CD4-positive, alpha-beta T cell treated with Interleukin-15 for 4 hours (primary cell): ENCODE data around the gene FRMD1.

Source experiments
- DNase-seq: peaks from one replicate; pipeline ENCODE4 v3.0.0-alpha.2; 2020; ENCODE audit warnings: low spot score

FRMD1 gene

DNA sequence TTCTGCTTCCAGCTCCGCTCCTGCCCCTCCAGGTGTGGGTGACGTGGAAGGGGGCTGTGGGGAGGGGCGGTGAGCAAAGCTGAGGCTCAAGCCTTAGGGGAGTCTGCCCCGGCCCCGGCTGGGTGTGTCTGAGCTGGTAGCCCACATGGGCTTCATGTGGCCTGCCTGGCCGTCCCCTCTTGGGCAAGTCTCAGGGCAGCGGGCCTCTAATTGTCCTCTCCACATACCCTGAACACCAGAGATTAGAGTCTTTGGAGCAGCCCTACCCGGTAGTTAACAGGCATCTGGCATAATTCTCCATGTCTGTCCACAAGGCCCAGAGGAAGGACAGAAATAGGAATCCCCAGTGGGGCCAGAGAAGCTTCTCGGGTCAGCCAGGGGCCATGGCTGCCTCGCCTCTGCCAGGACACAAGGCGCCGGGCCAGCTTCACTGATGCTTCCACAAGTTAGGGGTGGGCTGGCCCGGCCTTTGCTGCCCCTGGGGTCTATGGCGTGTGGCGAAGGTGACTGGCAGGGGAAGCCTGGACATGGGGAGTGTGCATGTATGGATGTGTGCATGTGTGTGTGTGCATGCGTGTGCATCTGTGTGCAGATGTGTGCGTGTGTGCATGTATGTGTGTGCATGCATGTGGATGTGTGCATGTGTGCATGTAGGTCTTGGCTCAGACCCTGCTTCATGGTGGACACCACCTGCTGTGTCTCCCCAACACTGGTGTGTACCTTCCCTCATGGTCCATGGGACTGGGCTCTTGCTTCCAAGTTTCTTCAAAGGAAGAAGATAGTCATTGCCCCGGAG is 24.0 kb downstream of the FRMD1 start:
- DNase-seq = no peak

DNA sequence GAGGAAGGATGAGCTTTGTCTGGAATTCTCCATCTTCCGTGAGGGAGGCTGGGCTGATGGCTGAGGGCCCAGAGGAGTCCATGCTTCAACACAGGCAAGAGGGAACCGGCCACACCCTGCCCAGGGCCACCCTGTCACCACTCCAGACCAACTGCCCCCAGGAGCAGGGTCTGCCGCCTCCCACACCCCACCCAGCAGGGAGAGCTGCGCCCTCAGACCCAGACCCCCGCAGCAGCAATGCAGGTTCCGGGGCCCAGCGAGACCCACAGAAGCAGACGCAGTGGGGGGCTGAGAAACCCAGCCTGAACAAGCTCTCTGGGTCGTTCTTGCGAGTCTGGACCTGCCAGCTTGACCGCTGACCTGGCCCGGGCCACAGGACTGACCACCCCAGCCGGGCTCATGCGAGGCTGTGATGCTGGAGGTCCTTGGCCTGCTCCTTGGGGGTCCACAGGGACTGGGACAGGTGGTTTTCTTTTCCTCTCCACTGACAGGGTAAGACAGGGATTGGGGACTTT is 25.0 kb downstream of the FRMD1 start:
- no peak for DNase-seq

DNA sequence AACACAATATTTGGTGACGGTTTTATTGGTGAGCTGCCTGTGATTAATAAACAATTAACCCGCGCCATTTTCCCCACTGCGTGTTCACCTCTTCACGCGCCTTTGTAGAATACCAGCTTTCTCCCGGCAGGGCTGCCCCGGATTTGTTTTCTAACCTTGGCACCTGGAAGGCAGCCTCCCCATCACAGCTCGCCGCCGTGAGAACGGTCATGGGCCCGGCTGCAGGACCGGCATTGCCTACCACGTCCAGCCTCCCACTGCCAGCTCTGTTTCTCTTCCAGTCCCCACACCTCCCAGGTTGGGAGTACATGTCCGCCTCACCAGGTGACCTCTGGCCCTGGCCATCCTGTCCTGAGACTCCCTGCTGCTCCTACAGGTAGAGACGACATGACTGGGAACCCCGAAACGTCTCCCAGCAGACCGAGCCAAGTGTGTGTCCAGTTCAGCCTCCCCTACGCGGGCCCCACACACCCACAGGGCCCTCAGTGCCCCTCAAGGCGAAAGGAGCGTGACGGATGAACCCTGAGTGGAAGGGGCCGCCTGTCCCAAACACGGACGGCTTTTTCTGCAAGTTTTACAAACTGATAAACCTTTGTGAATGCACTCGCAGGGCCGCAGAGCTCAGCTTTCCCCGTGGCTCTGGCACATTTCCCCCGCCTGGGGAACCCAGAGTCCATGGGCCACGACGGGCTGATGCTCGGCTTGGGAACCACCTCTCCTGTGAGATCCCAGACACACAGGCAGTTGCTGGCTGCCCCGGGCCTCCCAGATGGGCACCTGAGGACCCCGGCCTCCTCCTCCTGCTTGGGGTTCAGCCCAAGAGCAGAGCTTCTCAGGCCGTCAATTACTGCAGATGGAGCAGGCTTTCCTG is 25.7 kb downstream of the FRMD1 start:
- DNase-seq = no peak

DNA sequence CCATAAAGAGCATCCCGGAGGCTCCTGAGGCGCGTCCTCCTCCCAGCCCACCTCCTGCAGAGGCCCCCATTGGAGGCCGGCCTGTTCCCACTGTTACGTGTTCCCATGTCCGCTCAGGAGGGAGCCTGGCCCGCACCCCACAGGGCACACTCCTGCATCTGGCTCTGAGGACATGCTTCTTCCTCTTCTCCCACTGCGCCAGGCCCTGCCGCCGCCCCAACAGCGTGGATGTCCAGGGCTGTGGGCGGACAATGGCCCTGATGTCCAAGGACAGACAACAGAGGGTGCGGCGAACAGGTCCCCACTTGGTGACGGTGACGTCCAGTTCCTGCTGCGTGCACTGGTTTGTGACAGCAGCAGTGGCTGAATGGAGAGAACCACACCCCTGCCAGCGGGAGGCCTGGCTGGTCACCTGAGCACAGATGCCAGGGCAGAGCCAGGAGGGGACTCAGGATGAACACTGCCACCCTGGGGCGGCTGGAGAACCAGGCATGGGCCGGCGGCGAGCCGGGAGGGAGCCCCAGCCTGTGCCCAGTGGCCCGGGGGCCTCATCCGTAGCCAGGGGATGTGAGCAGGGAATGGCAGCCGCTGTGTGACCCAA is 26.6 kb downstream of the FRMD1 start:
- no peak for DNase-seq

DNA sequence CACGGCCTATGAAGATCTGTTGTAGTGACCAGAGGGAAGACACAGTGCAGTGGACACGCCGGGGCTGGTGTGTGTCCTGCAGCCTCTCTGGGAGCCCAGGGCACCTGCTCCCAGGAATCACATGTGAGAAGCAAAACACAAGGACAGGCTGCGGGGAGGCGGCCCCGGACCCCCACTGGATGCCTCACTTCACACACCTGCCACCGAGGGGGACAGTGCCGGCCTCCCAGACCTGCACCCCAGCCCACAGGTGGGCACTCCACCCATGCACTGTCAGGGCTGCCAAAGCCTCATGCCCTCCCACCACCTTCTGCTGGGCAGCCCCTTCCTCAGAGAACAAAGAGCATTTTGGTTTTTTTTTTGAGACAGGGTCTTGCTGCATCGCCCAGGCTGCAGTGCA is 27.4 kb downstream of the FRMD1 start:
- no peak for DNase-seq

DNA sequence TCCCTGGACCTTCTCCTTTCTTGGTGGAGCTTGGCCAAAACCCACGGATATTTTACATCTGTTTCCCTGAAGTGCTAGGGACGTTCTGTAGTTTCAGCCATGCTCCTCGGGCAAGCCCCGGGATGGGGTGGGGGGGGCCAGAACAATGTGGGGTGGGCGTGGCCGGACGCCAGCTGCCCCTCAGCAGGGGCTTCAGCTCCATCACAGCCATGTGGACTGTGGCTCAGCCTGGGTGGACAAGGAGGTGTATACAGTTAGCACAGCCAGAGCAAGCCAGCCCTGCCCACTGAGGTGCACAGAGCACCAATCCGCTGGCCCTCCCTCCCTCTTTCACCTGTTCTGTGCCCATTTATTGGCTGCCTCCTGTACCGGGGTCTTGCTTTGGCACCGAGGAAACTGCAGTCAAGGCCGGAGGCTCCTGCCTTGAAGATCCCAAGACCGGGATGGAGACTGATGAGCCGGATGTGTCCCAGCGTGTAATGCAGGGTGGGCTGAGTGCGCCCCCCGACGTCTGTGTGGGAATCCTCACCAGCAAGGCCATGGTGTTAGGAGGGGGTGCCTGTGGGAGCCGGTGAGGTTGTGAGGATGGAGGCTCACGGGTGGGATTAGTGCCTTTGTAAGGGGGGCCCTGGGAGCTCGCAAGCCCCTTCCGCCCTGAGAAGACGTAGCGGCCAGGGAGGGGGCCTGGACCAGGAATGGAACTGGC is 28.0 kb downstream of the FRMD1 start:
- DNase-seq = no peak

DNA sequence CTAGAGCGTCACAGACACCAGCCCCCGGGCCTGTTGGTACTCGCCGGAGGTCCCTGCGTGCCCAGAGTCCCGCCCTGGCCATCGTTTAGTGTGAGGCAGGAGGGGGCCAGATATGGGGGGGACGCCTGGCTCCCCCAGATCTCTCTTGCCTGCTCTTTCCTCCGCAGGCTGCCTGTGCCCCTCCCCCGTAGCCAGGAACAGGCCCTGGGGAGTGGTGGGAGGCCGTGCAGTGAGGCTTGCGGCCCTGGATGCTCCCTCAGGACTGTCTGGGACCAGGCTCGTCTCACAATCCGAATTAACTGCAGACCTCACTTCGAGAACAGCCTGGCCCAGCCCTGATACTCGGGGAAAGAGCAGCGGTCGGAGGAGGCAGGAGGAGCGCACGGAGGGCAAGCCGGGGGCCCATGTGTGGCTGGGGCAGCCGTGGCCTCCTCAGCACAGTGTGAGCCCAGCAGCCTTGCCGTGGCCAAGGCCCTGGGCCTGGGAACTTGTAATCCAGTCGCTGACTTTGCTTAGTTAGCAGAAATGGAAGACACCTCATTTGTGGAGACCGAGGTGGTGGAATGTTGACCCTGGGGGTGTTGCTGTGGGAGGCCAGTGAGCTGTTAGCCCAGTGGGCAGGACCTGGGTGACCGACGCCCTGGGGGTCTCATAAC is 28.7 kb downstream of the FRMD1 start:
- no peak for DNase-seq

DNA sequence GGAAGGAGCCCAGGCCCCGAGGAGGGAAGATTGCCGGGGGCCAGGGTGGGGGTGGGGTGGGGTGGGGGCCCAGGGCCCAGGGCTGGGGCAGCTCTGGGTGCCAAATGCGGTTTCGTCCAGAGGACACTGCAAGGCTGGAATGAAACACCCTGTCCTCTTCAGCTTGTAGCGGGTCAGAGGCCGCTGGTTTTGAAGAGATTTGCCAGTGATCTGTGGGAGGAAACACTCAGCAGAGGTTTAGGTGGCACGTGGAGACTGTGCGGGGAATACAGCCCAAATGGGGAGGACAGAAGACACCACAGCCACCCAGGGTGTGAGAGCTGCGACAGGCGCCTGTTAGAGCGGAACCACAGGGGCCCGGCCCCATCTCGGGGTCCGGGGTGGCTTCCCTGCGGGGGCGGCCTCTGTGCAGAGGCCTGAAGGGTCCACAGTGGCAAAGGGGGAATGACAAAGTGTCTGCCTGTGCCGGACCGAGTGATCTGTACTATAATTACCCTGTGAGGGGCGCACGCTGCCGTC is 29.2 kb downstream of the FRMD1 start:
- no peak for DNase-seq

DNA sequence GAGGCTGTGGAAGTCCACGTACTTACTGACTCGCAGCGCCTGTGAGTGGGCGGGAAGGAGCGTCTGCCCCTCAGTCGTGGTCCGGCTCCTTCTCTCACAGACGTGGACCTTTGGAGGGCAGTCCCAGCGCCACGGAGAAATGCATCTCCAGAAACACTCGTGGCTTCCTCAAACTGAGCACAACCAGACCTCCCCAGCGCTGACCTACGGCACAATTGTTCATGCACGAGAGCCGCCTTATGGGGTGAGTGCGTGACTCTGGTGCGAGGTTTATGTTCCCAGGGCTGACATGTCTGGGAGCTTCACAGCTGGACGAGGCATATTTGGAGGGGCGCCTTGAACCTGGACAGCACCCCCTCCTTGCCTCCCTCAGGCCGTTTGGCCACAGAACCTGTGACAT is 29.7 kb downstream of the FRMD1 start:
- no peak for DNase-seq

DNA sequence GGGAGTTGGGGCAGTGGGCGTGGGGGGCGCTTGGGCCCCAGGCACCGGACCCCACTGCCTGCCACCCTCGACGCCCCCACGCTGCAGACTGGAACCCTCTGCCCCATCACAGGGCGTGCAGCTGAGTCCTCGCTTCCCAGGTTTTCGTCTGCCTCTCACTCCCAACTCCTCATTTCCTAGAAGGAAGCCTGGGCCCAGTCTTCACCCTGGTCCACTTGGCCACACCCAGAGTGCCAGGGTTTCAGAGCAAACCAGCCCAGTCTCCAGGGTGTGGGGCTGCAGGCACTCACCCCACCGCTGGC is 30.3 kb downstream of the FRMD1 start:
- DNase-seq = no peak

DNA sequence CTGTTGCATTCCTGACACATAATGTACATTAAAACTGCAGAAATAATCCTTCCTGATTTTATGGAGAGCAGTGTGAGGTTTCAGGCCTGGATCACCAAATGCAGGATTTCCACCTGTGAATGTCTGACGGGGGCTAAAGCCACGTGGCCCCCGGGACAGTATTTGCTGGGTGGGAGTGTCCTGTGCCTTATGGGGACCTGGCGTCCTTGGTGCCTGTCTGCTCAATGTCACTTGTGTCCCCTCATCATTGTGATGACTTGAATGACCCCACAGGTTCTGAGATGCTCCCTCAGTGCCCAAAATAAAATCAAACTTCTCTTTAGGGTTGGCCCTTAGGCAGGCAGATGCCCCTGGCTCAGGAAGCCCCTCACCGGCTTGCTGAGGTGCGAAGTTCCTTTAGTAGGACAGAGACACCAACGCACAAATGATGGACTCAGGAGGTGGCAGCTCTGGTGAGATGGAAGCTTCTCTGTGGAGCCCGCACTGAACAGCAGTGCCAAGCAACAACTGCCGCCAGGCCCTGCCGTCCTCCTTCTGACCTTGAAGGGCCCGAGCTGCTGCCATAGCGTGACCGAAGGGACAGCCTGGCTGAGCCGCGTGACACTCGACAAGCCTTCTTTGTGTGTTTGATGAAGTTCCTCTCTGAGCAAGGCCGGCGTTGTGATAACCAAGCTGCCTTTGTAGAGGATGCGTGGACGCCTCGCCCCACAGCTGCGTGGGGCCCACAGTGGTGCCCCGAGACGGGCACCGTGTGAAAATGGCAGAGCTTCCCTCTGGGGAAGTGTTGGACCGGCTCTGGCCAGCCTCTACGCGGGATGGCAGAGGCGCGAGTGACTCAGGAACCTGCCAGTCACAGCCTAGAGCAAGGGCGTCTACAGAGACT is 30.9 kb downstream of the FRMD1 start:
- no peak for DNase-seq

DNA sequence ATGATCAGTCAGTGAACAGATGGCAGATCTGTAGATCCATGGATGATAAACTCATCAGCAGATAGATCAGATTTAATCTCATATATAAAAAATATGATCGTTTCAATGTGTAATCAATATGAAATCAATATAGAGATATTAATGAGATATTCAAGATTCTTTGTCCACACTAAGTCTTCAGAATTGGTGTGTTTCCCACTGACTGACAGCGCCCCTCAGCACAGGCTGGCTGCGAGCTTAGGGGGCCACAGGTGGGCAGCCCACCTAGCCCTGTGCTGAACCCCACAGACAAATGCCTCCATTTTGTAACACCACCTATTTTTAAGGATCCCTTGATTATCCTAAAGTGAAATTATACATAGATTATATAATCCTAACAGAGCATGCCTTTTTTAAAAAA is 32.3 kb downstream of the FRMD1 start:
- no peak for DNase-seq

DNA sequence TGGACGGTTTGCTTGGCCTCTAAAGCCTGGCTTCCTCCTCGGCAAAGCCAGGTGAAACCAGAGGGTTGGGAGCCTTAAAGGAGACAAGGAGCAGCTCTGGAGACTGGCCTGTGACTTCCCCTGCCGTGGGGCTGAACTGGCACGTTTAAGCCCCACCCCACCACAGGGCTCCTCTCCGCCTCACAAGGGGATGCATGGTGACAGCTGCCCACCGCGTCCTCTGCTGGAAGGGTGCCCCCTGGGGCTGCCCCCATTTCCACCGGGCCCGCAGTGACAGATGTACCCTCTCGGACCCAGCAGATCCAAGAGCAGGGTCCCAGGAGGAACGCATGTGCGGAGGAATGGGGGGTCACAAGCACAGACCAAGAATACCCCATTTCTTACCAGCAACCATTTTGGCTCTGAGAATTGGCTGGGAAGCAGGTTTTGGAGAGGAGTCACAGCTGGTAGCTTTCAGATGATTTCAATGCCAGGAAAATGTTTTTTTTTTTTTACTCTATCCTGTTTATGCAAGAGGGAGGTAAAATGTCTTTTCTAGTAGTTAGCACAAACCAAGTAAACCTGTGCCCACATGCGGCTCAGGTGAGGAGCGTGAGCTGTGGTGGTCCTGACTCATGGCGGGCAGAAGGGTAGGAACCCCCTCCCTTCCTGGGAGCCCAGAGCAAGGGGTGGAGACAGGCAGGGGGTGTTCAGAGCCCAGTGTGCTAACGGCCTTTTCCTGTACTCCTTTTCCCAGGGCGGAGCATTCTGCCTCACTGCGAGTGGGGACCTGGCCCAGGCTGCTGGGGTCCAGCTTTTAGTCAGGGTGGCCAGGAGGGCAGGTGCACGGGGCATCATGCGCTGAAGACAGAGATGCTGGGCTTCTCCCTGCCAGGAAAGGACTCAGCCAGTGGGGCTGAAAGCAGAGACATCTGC is 33.0 kb downstream of the FRMD1 start:
- no peak for DNase-seq

DNA sequence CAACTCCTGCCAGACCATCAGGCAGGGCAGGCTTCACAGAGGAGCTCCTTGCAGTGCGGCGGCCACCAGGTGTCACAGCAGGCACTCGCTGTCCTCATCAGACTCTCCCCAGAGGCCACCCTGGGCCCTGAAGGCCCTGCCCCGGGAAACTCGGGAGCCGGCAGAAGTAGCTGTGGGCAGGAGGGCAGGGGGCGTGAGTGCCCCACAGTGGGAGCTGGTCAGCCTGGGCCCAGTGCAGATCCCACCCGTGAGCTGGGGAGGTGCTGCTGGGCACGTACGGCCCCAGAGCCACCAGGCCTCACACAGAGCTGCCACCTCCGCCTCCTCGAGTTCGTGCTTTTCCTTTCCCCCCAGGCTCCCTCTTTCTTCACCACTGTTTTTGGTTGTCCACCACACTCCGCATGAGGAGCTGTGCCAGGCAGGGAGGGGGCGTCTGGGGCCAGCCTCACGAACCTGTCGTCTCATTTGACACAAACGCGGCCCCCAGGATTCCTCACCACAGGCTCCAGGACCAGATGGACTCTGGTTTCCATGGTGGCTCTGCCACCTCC is 33.8 kb downstream of the FRMD1 start:
- no peak for DNase-seq

DNA sequence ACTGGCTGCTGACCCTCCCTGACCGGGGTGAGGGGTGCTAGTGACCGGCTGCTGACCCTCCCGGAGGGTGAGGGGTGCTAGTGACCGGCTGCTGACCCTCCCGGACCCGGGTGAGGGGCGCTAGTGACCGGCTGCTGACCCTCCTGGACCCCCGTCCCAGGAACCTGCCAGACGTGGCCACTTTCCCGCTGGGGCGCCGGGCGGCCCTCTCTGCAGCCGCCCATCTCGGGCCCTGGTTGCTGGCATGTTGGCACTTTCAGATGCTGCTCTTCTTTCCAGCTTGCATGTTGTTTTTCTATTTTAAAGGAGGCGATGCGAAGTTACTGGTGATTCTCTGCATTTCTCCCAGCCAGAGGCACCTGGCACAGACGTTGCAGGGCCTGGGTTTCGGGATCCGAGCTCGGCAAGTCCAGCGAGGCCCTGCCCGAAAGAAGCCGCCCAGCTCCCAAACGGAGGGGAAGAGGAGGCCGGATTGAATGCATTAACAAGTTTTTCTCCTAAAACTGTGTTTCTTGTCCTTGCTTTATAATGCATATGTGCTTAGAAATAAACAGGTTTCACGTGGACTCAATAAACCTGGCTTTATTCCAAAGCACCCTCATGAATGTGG is 34.4 kb downstream of the FRMD1 start:
- DNase-seq = no peak

DNA sequence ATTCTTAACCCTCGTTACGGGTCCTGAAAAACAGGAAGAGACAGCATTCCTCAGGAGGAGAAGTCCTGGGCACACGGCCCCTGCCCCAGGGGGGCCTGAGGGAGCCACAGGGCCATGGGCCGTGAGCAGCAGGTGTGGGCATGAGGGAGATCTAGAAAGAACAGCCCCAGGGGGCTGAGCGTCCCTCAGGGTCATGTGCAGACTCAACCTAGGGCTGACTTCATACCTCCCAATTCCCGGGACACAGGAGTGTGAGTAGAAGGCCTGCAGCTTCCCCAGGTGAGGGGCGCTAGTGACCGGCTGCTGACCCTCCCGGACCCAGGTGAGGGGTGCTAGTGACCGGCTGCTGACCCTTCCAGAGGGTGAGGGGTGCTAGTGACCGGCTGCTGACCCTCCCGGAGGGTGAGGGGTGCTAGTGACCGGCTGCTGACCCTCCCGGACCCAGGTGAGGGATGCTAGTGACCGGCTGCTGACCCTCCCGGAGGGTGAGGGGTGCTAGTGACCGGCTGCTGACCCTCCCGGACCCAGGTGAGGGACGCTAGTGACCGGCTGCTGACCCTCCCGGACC is 35.1 kb downstream of the FRMD1 start:
- DNase-seq = no peak

DNA sequence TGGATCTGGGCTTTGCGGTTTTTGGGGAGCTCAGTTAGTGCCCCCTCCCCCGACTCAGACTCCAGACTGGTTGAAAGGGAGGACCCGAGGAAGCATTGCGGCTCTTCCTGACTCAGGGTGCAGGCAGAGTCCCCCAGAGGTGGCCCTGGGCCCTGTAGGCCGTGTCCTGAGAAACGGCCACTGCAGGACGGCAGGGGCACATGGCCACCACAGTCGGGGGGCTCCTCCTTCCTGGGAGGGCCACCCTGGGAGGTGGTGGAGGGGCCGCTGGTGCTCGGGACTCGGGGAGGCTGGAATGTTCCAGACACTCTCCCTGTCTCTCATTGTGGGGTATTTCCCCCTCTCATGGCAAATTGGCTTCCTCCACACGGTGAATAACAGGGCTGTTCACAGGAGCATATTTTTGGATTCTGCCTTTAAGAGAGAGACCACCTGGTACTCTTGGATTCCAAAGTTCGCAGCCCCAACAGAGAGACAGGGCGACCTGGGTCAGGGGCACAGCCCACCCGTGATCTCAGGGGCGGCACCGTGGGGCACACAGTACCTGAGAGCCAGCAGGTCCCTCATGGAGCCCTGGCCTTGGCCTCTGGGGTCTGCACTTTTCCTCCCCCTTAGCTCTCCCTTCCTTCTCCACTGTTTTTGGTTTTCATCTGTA is 35.7 kb downstream of the FRMD1 start:
- no peak for DNase-seq
